Gastroesophageal sphincter (tissue), 3 donors: ENCODE results near the gene LRRK2.

Experiments used
- CTCF ChIP-seq, 4 experiments: fragments of 200-600 bp in 2 of 4; fragments of 450-650 bp in 2 of 4; sonication (generic) in 1 of 4; IDR thresholded peaks; one replicate each; pipeline ENCODE4 v1.5.1; 2017 to 2019; ENCODE audit warnings: antibody characterized with exemption in 4 of 4, mild to moderate bottlenecking in 2 of 4, moderate library complexity in 2 of 4
- EP300 ChIP-seq: sonication (generic); formaldehyde crosslinking; IDR thresholded peaks from one replicate; pipeline ENCODE4 v1.6.1; 2017; ENCODE audit warnings: antibody characterized with exemption, mild to moderate bottlenecking
- POLR2A ChIP-seq, 2 donors: fragments of 450-650 bp; IDR thresholded peaks; one replicate each; pipeline ENCODE4 v1.6.1; 2017; ENCODE audit warnings: antibody characterized with exemption in 2 of 2, mild to moderate bottlenecking in 2 of 2, moderate library complexity in 1 of 2

- no peak for TF ChIP-seq POLR2A (IDR thresholded peaks at IDR 0.05)
- TF ChIP-seq CTCF (IDR thresholded peaks at IDR 0.05), result no peak
- TF ChIP-seq EP300, result no peak
These were observed 49.8 kb upstream of the LRRK2 start for GRCh38 chr12:40175045-40175444.
